ENCODE measurements around the gene HTRA1.

DNA sequence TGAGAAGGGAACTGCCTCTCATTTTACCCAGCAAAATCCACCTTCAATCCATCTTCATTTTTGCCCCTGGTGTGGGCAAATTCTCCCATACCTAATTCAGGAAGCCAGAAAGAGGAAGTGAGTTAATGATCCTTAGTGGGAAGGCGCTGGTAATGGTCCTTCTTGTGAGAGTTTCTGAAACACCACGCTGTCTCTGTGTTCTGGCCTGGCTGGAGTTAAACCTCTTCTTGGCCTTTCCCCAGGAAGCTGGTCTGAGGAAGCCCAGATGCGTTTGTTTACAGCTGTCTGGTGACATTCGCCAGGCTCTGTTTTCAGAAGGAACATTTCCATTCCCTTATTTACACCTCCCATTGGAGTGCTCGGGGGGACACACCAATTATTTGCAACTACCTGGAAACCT is 24.3 kb downstream of the HTRA1 start:
- TF ChIP-seq, protein P1, sequence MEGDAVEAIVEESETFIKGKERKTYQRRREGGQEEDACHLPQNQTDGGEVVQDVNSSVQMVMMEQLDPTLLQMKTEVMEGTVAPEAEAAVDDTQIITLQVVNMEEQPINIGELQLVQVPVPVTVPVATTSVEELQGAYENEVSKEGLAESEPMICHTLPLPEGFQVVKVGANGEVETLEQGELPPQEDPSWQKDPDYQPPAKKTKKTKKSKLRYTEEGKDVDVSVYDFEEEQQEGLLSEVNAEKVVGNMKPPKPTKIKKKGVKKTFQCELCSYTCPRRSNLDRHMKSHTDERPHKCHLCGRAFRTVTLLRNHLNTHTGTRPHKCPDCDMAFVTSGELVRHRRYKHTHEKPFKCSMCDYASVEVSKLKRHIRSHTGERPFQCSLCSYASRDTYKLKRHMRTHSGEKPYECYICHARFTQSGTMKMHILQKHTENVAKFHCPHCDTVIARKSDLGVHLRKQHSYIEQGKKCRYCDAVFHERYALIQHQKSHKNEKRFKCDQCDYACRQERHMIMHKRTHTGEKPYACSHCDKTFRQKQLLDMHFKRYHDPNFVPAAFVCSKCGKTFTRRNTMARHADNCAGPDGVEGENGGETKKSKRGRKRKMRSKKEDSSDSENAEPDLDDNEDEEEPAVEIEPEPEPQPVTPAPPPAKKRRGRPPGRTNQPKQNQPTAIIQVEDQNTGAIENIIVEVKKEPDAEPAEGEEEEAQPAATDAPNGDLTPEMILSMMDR (IDR thresholded peaks at IDR 0.05 in 4 of 5, conservative IDR thresholded peaks at IDR 0.05 in 1 of 5), result no peak
- TF ChIP-seq POLR2A (IDR thresholded peaks at IDR 0.05), result no peak
